Naive B cell (primary cell): Measurements from ENCODE around the gene SPIRE2. TPM values are rescaled to one million over a fixed set of nuclear protein-coding genes. Genes with fewer than 3 reads are reported as not detected.

Experiments
- ATAC-seq, 2 donors: fragments of 150-1000 bp; cut with Tn5 transposase; 2 replicates each; pipeline ENCODE4 v1.10.0; 2021; ENCODE audit warnings: low read depth in 2 of 2, mild to moderate bottlenecking in 2 of 2, moderate library complexity in 2 of 2
- DNase-seq: peaks from one replicate; pipeline ENCODE4 v3.0.0; 2022
- H3K27ac Mint-ChIP-seq, 6 donors: one replicate each; pipeline ENCODE4 v1.8.0; 2020 to 2022; ENCODE audit warnings: mild to moderate bottlenecking in 6 of 6, mixed read lengths in 6 of 6, moderate library complexity in 5 of 6, inconsistent platforms in 2 of 6
- H3K27me3 Mint-ChIP-seq, 3 donors: one replicate each; pipeline ENCODE4 v1.8.0; 2021 to 2022; ENCODE audit warnings: mixed read lengths in 3 of 3, mild to moderate bottlenecking in 1 of 3
- H3K36me3 Mint-ChIP-seq, 2 donors: one replicate each; pipeline ENCODE4 v1.8.0; 2020 to 2022; ENCODE audit warnings: mixed read lengths in 2 of 2, inconsistent platforms in 1 of 2, mild to moderate bottlenecking in 1 of 2
- H3K4me1 Mint-ChIP-seq, 3 donors: one replicate each; pipeline ENCODE4 v1.8.0; 2020 to 2022; ENCODE audit warnings: mixed read lengths in 3 of 3, inconsistent platforms in 1 of 3, mild to moderate bottlenecking in 1 of 3, moderate library complexity in 1 of 3
- H3K4me3 Mint-ChIP-seq, 8 donors: one replicate each; pipeline ENCODE4 v1.8.0; 2020 to 2022; ENCODE audit warnings: mild to moderate bottlenecking in 8 of 8, mixed read lengths in 8 of 8, moderate library complexity in 8 of 8, inconsistent platforms in 2 of 8
- H3K9me3 Mint-ChIP-seq, 7 donors: one replicate each; pipeline ENCODE4 v1.8.0; 2020 to 2022; ENCODE audit warnings: mixed read lengths in 7 of 7, mild to moderate bottlenecking in 5 of 7, inconsistent platforms in 2 of 7, moderate library complexity in 1 of 7
- polyA plus RNA-seq, 6 donors: library from polyadenylated mRNA; unstranded; fragments of 300-500 nt; fragmentation: Illumina TruSeq; gene quantifications; one replicate each; pipeline ENCODE4 v1.2.3, GENCODE V29; 2021; ENCODE audit warnings: low read depth in 6 of 6

SPIRE2 gene
- polyA plus RNA-seq, 6 donors from 2014 or later, result 0.09 to 0.57 (median 0.20) TPM; not detected in 3

GRCh38 chr16:89853306-89853993, 25.2 kb downstream of the SPIRE2 start:
- ATAC-seq (no peak), DNase-seq (no peak)
- Mint-ChIP-seq H3K9me3 (no peaks in the 10 kb centered on the region), H3K27me3 (peaks cover 0 to 5% (median 0%) of the 10 kb centered on the region in 3 donors), H3K36me3 (no peaks in the 10 kb centered on the region), H3K4me3 (no peak overlapping the region), H3K27ac (peak overlapping the region in 2 of 6 donors; percentile 57 to 69), H3K4me1 (no peaks in the 10 kb centered on the region)

GRCh38 chr16:89855301-89855945, 27.1 kb downstream of the SPIRE2 start:
- no peak for ATAC-seq
- no peaks in the 10 kb centered on the region for H3K9me3 Mint-ChIP-seq

GRCh38 chr16:89855986-89856385, 27.7 kb downstream of the SPIRE2 start:
- ATAC-seq, result no peak
- Mint-ChIP-seq H3K36me3 (no peaks in the 10 kb centered on the region), H3K4me3 (no peak overlapping the region), H3K27me3 (peaks cover 0 to 14% (median 0%) of the 10 kb centered on the region in 3 donors), H3K27ac (no peak overlapping the region), H3K9me3 (no peaks in the 10 kb centered on the region), H3K4me1 (peaks cover 1 to 7% (median 2%) of the 10 kb centered on the region in 3 donors)
- DNase-seq, result no peak

More at GRCh38 chr16:89855301-89855945, 27.1 kb downstream of the SPIRE2 start:
- no peak overlapping the region for H3K4me3 Mint-ChIP-seq
- no peak for DNase-seq
- peaks cover 0 to 14% (median 0%) of the 10 kb centered on the region in 3 donors for H3K27me3 Mint-ChIP-seq
- H3K4me1 Mint-ChIP-seq, result peaks cover 0 to under 1% (median 0%) of the 10 kb centered on the region in 3 donors
- H3K36me3 Mint-ChIP-seq, result no peaks in the 10 kb centered on the region
- H3K27ac Mint-ChIP-seq, result no peak overlapping the region

- Mint-ChIP-seq H3K9me3 (no peaks in the 10 kb centered on the region), H3K4me1 (peaks cover 18 to 24% (median 18%) of the 10 kb centered on the region in 3 donors), H3K4me3 (no peak overlapping the region), H3K27me3 (peaks cover 0 to 14% (median 0%) of the 10 kb centered on the region in 3 donors), H3K36me3 (no peaks in the 10 kb centered on the region), H3K27ac (peak overlapping the region in 1 of 6 donors; percentile 62)
- DNase-seq (no peak), ATAC-seq (no peak)
Measured at GRCh38 chr16:89858973-89859614, 30.8 kb downstream of the SPIRE2 start.

- Mint-ChIP-seq H3K9me3 (no peaks in the 10 kb centered on the region), H3K27me3 (peaks cover 0 to 14% (median 0%) of the 10 kb centered on the region in 3 donors), H3K27ac (no peak overlapping the region), H3K4me3 (no peak overlapping the region), H3K4me1 (peaks cover 22 to 26% (median 23%) of the 10 kb centered on the region in 3 donors), H3K36me3 (no peaks in the 10 kb centered on the region)
- DNase-seq (no peak), ATAC-seq (no peak)
Measured at GRCh38 chr16:89859615-89860007, 31.3 kb downstream of the SPIRE2 start.

- Mint-ChIP-seq H3K9me3 (no peaks in the 10 kb centered on the region), H3K4me1 (peaks cover 23 to 30% (median 26%) of the 10 kb centered on the region in 3 donors), H3K27ac (peak overlapping the region in 4 of 6 donors; percentile 46 to 80 (median 69)), H3K36me3 (no peaks in the 10 kb centered on the region), H3K4me3 (peak overlapping the region in 1 of 8 donors; percentile 34), H3K27me3 (peaks cover 0 to 14% (median 0%) of the 10 kb centered on the region in 3 donors)
- DNase-seq (peak; percentile 78), ATAC-seq (peak; percentile 79 to 84)
Measured at GRCh38 chr16:89860747-89861304, 32.6 kb downstream of the SPIRE2 start.

GRCh38 chr16:89861648-89862047, 33.4 kb downstream of the SPIRE2 start:
- Mint-ChIP-seq H3K27me3 (peaks cover 0 to 14% (median 0%) of the 10 kb centered on the region in 3 donors), H3K4me1 (peaks cover 23 to 30% (median 26%) of the 10 kb centered on the region in 3 donors), H3K36me3 (no peaks in the 10 kb centered on the region), H3K9me3 (no peaks in the 10 kb centered on the region), H3K4me3 (no peak overlapping the region), H3K27ac (no peak overlapping the region)
- ATAC-seq (no peak), DNase-seq (no peak)

GRCh38 chr16:89862732-89863131, 34.5 kb downstream of the SPIRE2 start:
- peak overlapping the region in 1 of 6 donors; percentile 94 for H3K27ac Mint-ChIP-seq
- H3K9me3 Mint-ChIP-seq, result no peaks in the 10 kb centered on the region
- no peaks in the 10 kb centered on the region for H3K36me3 Mint-ChIP-seq
- peaks cover 23 to 30% (median 26%) of the 10 kb centered on the region in 3 donors for H3K4me1 Mint-ChIP-seq
- no peak for ATAC-seq
- DNase-seq, result no peak
- H3K27me3 Mint-ChIP-seq, result peaks cover 0 to 14% (median 0%) of the 10 kb centered on the region in 3 donors
- H3K4me3 Mint-ChIP-seq, result peak overlapping the region in 3 of 8 donors; percentile 30 to 45 (median 35)

GRCh38 chr16:89863741-89864526, 35.7 kb downstream of the SPIRE2 start:
- DNase-seq (peak; percentile 52), ATAC-seq (peak; percentile 78 to 81)
- peaks cover 0 to 9% (median 0%) of the 10 kb centered on the region in 3 donors for H3K27me3 Mint-ChIP-seq
- H3K36me3 Mint-ChIP-seq, result no peaks in the 10 kb centered on the region
- H3K4me3 Mint-ChIP-seq, result peak overlapping the region; percentile 24 to 80 (median 66)
- peak overlapping the region in 5 of 6 donors; percentile 24 to 63 (median 33) for H3K27ac Mint-ChIP-seq
- H3K9me3 Mint-ChIP-seq, result peaks cover 0 to 2% (median 0%) of the 10 kb centered on the region in 7 donors
- peaks cover 23 to 30% (median 26%) of the 10 kb centered on the region in 3 donors for H3K4me1 Mint-ChIP-seq

- no peak for DNase-seq
- no peak for ATAC-seq
- H3K4me3 Mint-ChIP-seq, result peak overlapping the region in 2 of 8 donors; percentile 35 to 74
- peaks cover 23 to 30% (median 26%) of the 10 kb centered on the region in 3 donors for H3K4me1 Mint-ChIP-seq
- H3K9me3 Mint-ChIP-seq, result peaks cover 0 to 2% (median 0%) of the 10 kb centered on the region in 7 donors
- peaks cover 0 to 6% (median 0%) of the 10 kb centered on the region in 3 donors for H3K27me3 Mint-ChIP-seq
- peak overlapping the region in 5 of 6 donors; percentile 20 to 71 (median 60) for H3K27ac Mint-ChIP-seq
- H3K36me3 Mint-ChIP-seq, result no peaks in the 10 kb centered on the region
Measured at GRCh38 chr16:89864527-89864820, 36.2 kb downstream of the SPIRE2 start.

GRCh38 chr16:89867918-89868317, 39.6 kb downstream of the SPIRE2 start:
- DNase-seq (no peak), ATAC-seq (no peak)
- no peaks in the 10 kb centered on the region for H3K36me3 Mint-ChIP-seq
- H3K27me3 Mint-ChIP-seq, result no peaks in the 10 kb centered on the region
- H3K27ac Mint-ChIP-seq, result no peak overlapping the region
- H3K9me3 Mint-ChIP-seq, result peaks cover 0 to 2% (median 0%) of the 10 kb centered on the region in 7 donors
- no peak overlapping the region for H3K4me3 Mint-ChIP-seq
- peaks cover 17 to 27% (median 19%) of the 10 kb centered on the region in 3 donors for H3K4me1 Mint-ChIP-seq

GRCh38 chr16:89869911-89870310, 41.6 kb downstream of the SPIRE2 start:
- ATAC-seq (no peak), DNase-seq (no peak)
- Mint-ChIP-seq H3K27ac (peak overlapping the region in 1 of 6 donors; percentile 83), H3K27me3 (no peaks in the 10 kb centered on the region), H3K4me1 (peaks cover 0 to 17% (median 13%) of the 10 kb centered on the region in 3 donors), H3K4me3 (peak overlapping the region in 1 of 8 donors; percentile 37), H3K36me3 (no peaks in the 10 kb centered on the region), H3K9me3 (peaks cover 0 to 2% (median 0%) of the 10 kb centered on the region in 7 donors)
